GM12801 (cell line): ENCODE results near the gene MYO5A.

Source experiments
- CTCF ChIP-seq: IDR thresholded peaks from one replicate; pipeline ENCODE4 v1.5.1; 2011; ENCODE audit warnings: control low read depth; ENCODE audit not compliant: insufficient read length; ENCODE audit errors: extremely low read depth

MYO5A gene

DNA sequence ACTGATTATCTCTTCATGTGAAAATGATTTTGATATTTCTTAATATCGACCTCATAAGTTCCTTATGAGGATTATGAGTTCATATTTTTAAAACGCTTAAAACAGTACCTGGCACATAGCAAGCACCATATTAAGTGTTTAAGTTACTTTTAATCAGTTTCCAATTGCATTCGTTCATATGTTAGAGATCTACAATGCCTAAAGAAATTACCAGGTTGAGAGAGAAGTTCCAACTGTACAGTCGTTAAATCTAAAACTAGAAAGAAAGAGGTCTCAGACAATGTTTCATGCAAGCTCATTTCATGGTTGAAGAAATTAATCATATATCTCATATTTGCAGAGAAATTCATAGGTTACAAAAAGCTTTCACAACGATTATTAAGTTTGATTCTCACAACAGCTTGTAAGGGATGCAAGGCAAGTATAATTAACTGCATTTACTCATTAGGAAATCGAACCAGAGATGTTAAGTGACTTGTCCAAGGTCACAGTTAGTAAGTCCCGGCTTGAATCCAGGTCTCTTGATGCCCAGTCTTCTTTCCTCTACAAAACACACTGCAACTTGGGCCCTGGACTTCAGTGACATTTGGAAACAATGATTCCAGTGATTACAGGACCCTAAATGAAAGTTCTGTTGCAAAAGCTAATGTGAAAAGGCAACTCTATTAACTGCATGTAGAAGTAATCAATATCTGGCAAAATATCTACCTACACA lies 1.3 kb downstream of the MYO5A start:
- TF ChIP-seq CTCF = no peak

DNA sequence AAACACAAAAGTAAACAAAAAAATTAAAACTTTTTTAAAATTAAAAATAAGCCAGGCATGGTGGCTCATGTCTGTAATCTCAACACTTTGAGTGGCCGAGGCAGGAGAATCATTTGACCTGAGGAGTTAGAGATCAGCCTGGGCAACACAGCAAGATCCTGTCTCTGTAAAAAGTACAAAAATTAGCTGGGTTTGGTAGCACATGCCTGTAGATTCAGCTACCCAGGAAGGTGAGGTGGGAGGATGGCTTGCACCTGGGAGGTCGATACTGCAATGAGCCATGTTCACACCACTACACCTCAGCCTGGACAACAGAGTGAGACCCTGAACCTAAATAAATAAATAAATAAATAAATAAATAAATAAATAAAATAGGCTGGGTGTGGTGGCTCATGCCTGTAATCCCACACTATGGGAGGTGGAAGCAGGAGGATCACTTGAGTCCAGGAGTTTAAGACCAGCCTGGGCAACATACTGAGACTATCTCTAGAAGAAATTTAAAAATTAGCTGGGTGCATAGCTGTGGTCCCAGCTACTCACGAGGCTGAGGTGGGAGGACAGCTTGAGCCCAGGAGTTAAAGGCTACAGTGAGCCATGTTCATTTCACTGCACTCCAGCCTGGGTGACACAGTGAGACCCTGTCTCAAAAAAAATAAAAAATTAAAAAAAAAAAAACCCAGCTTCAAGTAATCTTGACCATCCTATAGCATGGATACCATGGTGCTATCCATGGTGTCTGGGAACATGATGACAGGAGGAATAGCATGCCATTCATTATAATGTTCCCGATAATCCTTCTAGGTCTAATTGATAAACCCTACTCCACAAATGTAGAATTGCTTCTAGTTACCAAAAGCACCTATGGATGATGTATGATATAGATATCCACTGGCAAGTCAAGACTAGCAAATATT lies 4.2 kb downstream of the MYO5A start:
- TF ChIP-seq CTCF = no peak

DNA sequence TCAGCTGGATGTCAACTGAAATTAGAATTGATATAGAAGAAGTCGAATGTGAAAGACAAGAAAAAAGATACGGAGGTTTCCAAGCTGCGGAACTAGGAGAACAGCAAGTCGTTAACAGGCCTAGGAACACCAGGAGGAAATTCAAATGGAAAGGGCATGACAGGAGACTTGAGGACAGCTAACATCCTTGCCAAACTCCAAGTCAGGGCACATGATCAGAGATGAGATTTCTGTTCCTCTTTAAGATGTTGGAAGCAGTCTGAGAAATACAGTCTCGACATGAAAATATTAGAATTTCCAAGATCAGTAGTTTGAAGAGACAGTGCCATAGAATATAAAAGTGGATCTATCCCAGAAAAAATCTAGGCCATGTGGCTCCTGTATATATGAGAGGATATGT lies 5.0 kb downstream of the MYO5A start:
- no peak for TF ChIP-seq CTCF

DNA sequence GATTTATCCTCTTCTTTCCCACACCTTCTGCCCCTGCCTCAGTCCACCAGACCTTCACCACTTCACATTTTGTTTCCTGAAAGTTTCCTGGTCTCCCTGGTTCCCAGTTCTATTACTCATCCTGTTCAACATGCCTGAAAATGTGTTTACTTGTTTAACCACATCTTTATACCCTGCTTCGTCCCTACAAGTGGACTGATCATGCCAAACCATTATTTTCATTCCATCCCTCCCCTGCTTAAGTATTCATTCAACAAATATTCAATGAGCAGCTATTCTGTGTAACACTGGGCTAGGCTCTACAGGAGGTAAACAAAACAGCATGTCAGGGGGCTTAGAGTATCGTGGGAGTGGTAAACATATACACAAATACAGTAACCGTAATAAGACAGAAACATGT lies 5.5 kb downstream of the MYO5A start:
- no peak for TF ChIP-seq CTCF

- no peak for TF ChIP-seq CTCF
Measured at GRCh38 chr15:52521682-52522081, 7.0 kb downstream of the MYO5A start.

- TF ChIP-seq CTCF = no peak
Measured at GRCh38 chr15:52520421-52520820, 8.3 kb downstream of the MYO5A start.

- no peak for TF ChIP-seq CTCF
Measured at GRCh38 chr15:52518487-52519371, 10.0 kb downstream of the MYO5A start.
